ENCODE results near the gene DENND2A. TPM values are rescaled to one million over a fixed set of nuclear protein-coding genes. Genes with fewer than 3 reads are reported as not detected.
"Not testable (repeated sequence)": the region's sequence is repeated elsewhere in the genome, so short reads cannot be mapped to it uniquely, and the experiment has no call there.

The DENND2A gene
- polyA plus RNA-seq, 1 donor from 2014 or later, result not detected

GRCh38 chr7:140667476-140667875, 26.9 kb upstream of the DENND2A start:
- H3K4me1 Mint-ChIP-seq, result peaks cover 5 to 8% (median 6%) of the 10 kb centered on the region in 3 donors
- H3K4me3 Mint-ChIP-seq, result no peak overlapping the region
- no peak overlapping the region for H3K27ac Mint-ChIP-seq
- no peaks in the 10 kb centered on the region for H3K9me3 Mint-ChIP-seq
- H3K27me3 Mint-ChIP-seq, result no peaks in the 10 kb centered on the region
- no peaks in the 10 kb centered on the region for H3K36me3 Mint-ChIP-seq

- H3K4me3 Mint-ChIP-seq, H3K4me1 Mint-ChIP-seq, H3K27ac Mint-ChIP-seq, H3K36me3 Mint-ChIP-seq, H3K27me3 Mint-ChIP-seq, H3K9me3 Mint-ChIP-seq: not testable (repeated sequence)
Measured at GRCh38 chr7:140662938-140663337, 22.3 kb upstream of the DENND2A start.

- Mint-ChIP-seq H3K36me3 (no peaks in the 10 kb centered on the region), H3K4me3 (no peak overlapping the region), H3K9me3 (no peaks in the 10 kb centered on the region), H3K27me3 (no peaks in the 10 kb centered on the region), H3K4me1 (peaks cover 8 to 12% (median 10%) of the 10 kb centered on the region in 3 donors), H3K27ac (no peak overlapping the region)
Measured at GRCh38 chr7:140661124-140661523, 20.5 kb upstream of the DENND2A start.

GRCh38 chr7:140659856-140660255, 19.2 kb upstream of the DENND2A start:
- no peaks in the 10 kb centered on the region for H3K36me3 Mint-ChIP-seq
- no peak overlapping the region for H3K4me3 Mint-ChIP-seq
- no peaks in the 10 kb centered on the region for H3K9me3 Mint-ChIP-seq
- no peaks in the 10 kb centered on the region for H3K27me3 Mint-ChIP-seq
- H3K4me1 Mint-ChIP-seq, result peaks cover 11 to 15% (median 12%) of the 10 kb centered on the region in 3 donors
- H3K27ac Mint-ChIP-seq, result no peak overlapping the region

- no peak overlapping the region for H3K4me3 Mint-ChIP-seq
- no peaks in the 10 kb centered on the region for H3K36me3 Mint-ChIP-seq
- H3K27ac Mint-ChIP-seq, result no peak overlapping the region
- H3K27me3 Mint-ChIP-seq, result no peaks in the 10 kb centered on the region
- H3K4me1 Mint-ChIP-seq, result peaks cover 14 to 20% (median 18%) of the 10 kb centered on the region in 3 donors
- no peaks in the 10 kb centered on the region for H3K9me3 Mint-ChIP-seq
Measured at GRCh38 chr7:140657891-140658290, 17.3 kb upstream of the DENND2A start.

GRCh38 chr7:140656548-140657515, 16.2 kb upstream of the DENND2A start:
- Mint-ChIP-seq H3K9me3 (no peaks in the 10 kb centered on the region), H3K4me3 (peak overlapping the region; percentile 5 to 96 (median 84)), H3K27ac (peak overlapping the region; percentile 6 to 76 (median 54)), H3K27me3 (no peaks in the 10 kb centered on the region), H3K36me3 (no peaks in the 10 kb centered on the region), H3K4me1 (peaks cover 14 to 20% (median 18%) of the 10 kb centered on the region in 3 donors)

- Mint-ChIP-seq H3K9me3 (no peaks in the 10 kb centered on the region), H3K27ac (peak overlapping the region in 1 of 3 donors; percentile 76), H3K36me3 (no peaks in the 10 kb centered on the region), H3K4me3 (peak overlapping the region in 1 of 4 donors; percentile 96), H3K4me1 (peaks cover 14 to 20% (median 18%) of the 10 kb centered on the region in 3 donors), H3K27me3 (no peaks in the 10 kb centered on the region)
Measured at GRCh38 chr7:140655511-140656408, 15.1 kb upstream of the DENND2A start.

GRCh38 chr7:140654661-140655060, 14.0 kb upstream of the DENND2A start:
- H3K9me3 Mint-ChIP-seq, result no peaks in the 10 kb centered on the region
- H3K4me1 Mint-ChIP-seq, result peaks cover 14 to 20% (median 18%) of the 10 kb centered on the region in 3 donors
- peak overlapping the region in 1 of 4 donors; percentile 65 for H3K4me3 Mint-ChIP-seq
- no peak overlapping the region for H3K27ac Mint-ChIP-seq
- no peaks in the 10 kb centered on the region for H3K27me3 Mint-ChIP-seq
- H3K36me3 Mint-ChIP-seq, result no peaks in the 10 kb centered on the region

GRCh38 chr7:140654109-140654387, 13.4 kb upstream of the DENND2A start:
- H3K4me3 Mint-ChIP-seq, result no peak overlapping the region
- H3K27ac Mint-ChIP-seq, result no peak overlapping the region
- no peaks in the 10 kb centered on the region for H3K36me3 Mint-ChIP-seq
- no peaks in the 10 kb centered on the region for H3K27me3 Mint-ChIP-seq
- no peaks in the 10 kb centered on the region for H3K9me3 Mint-ChIP-seq
- H3K4me1 Mint-ChIP-seq, result peaks cover 14 to 20% (median 18%) of the 10 kb centered on the region in 3 donors

GRCh38 chr7:140653319-140654108, 12.9 kb upstream of the DENND2A start:
- H3K36me3 Mint-ChIP-seq, result no peaks in the 10 kb centered on the region
- no peaks in the 10 kb centered on the region for H3K9me3 Mint-ChIP-seq
- no peaks in the 10 kb centered on the region for H3K27me3 Mint-ChIP-seq
- peaks cover 14 to 20% (median 18%) of the 10 kb centered on the region in 3 donors for H3K4me1 Mint-ChIP-seq
- H3K4me3 Mint-ChIP-seq, result peak overlapping the region in 1 of 4 donors; percentile 54
- peak overlapping the region in 1 of 3 donors; percentile 83 for H3K27ac Mint-ChIP-seq

- Mint-ChIP-seq H3K9me3 (no peaks in the 10 kb centered on the region), H3K4me3 (no peak overlapping the region), H3K27ac (no peak overlapping the region), H3K27me3 (no peaks in the 10 kb centered on the region), H3K4me1 (peaks cover 10 to 14% (median 11%) of the 10 kb centered on the region in 3 donors), H3K36me3 (no peaks in the 10 kb centered on the region)
Measured at GRCh38 chr7:140650367-140650766, 9.8 kb upstream of the DENND2A start.

- Mint-ChIP-seq H3K9me3 (no peaks in the 10 kb centered on the region), H3K4me1 (peaks cover 10 to 14% (median 11%) of the 10 kb centered on the region in 3 donors), H3K27ac (peak overlapping the region in 1 of 3 donors; percentile 3), H3K4me3 (no peak overlapping the region), H3K36me3 (peaks cover 2% of the 10 kb centered on the region), H3K27me3 (no peaks in the 10 kb centered on the region)
Measured at GRCh38 chr7:140649556-140650205, 9.1 kb upstream of the DENND2A start.

- no peak overlapping the region for H3K4me3 Mint-ChIP-seq
- H3K9me3 Mint-ChIP-seq, result peaks cover 0 to 6% (median 0%) of the 10 kb centered on the region in 3 donors
- H3K36me3 Mint-ChIP-seq, result peaks cover 2% of the 10 kb centered on the region
Measured at GRCh38 chr7:140646931-140647647, 6.5 kb upstream of the DENND2A start.

More at GRCh38 chr7:140646931-140647647, 6.5 kb upstream of the DENND2A start:
- peak overlapping the region in 1 of 3 donors; percentile 18 for H3K27ac Mint-ChIP-seq
- H3K27me3 Mint-ChIP-seq, result peaks cover 6% of the 10 kb centered on the region
- H3K4me1 Mint-ChIP-seq, result peaks cover 5 to 8% (median 7%) of the 10 kb centered on the region in 3 donors

All from IgD-negative memory B cell (primary cell).